RWPE1 (cell line): ENCODE results near the gene IFIT1B.
"Not testable (repeated sequence)": the region's sequence is repeated elsewhere in the genome, so short reads cannot be mapped to it uniquely, and the experiment has no call there.

Experiments used
- CTCF ChIA-PET: fragments of 350-600 bp; sonication (Branson Sonifier 250); formaldehyde crosslinking; extraction: SDS; loops from one replicate; lab custom pipeline; 2021; lab: Yijun Ruan, JAX
- POLR2A ChIA-PET: fragments of 400-600 bp; formaldehyde crosslinking; extraction: SDS; loops from one replicate; lab custom pipeline; 2020; ENCODE audit warnings: antibody characterized with exemption; ENCODE audit not compliant: low non-redundant PET; lab: Yijun Ruan, JAX
- DNase-seq: peaks from one replicate; pipeline ENCODE4 v3.0.0; 2012; ENCODE audit warnings: low spot score
- H3K27ac ChIP-seq: fragments of 450-650 bp; 2 replicates; pipeline ENCODE4 v1.5.1; 2017
- CTCF ChIP-seq: fragments of 450-650 bp; conservative IDR thresholded peaks from 2 replicates; pipeline ENCODE4 v1.5.1; 2017; ENCODE audit warnings: low read depth, mild to moderate bottlenecking

Gene IFIT1B

DNA sequence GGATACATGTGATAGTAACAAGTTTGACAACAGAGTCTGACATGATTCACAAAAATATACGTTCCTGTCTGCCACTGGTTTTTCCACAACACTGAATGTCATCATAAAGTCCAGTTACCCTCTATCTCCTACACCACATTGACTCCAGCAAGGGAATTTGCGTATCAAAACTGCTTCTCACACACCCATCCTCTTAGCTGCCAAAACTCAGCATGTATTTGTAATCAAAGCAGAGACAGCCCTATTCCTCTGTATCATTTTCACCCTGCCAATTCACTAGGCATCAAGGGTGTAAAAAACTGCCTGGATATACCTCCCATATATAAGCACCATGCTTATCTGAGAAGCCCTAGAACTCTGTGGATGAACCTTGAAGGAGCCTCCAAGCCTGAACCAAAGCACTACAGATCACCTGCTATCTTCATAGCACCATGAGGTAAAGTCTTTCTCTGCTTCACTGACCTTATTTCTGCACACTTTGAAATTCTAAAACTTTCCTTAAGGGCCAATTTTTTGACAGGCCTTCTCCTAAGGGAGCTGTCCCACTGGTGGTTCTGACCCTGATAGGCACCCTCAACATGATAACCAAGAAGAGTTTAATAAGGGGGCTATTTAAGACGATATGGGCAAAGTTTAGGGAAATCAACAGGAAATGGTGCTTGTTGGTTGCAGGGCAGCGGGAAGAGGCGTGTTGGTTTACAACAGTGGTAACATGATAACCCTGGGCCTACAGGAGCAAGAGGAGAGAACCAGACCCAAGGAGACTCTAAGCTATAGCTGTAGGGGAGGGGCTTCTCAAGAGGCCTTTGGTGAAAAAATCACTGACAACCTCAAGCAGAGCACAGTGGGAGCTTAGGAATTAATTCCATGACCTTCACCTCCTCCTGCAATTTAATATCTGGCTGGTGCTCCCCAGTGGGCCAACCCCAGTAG is at the start of gene IFIT1B:
Gene IFIT1B, plus strand, starts transcription at position 352 of the 933 bp plus-strand sequence. Its CDS starts 80 bp downstream, at position 432.
- DNase-seq: no peak
- CTCF ChIA-PET: interaction anchor here (0.6 to 0.7 kb wide), 3 partner anchors 10 to 146 kb away, joined by 3 to 4 read pairs (median 3); no protein-coding TSS in a partner anchor

GRCh38 chr10:89329151-89329550 is 48.7 kb upstream of the IFIT1B start:
- ChIA-PET CTCF (no interaction called here), POLR2A (no interaction called here)
- no peak overlapping the region for H3K27ac ChIP-seq
- no peak for DNase-seq
- no peak for TF ChIP-seq CTCF

More for the DNA sequence above, at the start of gene IFIT1B:
- POLR2A ChIA-PET: no interaction called here
- no peak within 1 kb of the TSS for H3K27ac ChIP-seq
- TF ChIP-seq CTCF: no peak

DNA sequence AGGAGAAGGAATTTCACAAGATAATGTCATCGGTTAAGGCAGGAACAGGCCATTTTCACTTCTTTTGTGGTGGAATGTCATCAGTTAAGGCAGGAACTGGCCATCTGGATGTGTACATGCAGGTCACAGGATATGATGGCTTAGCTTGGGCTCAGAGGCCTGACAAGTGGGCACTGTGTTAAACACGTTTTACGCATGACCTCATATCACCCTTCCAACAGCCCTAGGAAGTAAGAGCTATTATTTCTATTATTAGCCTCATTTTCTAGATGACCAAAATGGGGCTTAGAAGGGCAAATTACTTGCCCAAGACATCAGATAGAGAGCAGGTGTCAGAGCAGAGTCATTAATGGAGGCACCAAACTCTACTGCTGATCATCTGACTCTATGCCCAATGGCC is 47.8 kb upstream of the IFIT1B start:
- H3K27ac ChIP-seq, POLR2A ChIA-PET, DNase-seq, CTCF ChIA-PET: not testable (repeated sequence)

DNA sequence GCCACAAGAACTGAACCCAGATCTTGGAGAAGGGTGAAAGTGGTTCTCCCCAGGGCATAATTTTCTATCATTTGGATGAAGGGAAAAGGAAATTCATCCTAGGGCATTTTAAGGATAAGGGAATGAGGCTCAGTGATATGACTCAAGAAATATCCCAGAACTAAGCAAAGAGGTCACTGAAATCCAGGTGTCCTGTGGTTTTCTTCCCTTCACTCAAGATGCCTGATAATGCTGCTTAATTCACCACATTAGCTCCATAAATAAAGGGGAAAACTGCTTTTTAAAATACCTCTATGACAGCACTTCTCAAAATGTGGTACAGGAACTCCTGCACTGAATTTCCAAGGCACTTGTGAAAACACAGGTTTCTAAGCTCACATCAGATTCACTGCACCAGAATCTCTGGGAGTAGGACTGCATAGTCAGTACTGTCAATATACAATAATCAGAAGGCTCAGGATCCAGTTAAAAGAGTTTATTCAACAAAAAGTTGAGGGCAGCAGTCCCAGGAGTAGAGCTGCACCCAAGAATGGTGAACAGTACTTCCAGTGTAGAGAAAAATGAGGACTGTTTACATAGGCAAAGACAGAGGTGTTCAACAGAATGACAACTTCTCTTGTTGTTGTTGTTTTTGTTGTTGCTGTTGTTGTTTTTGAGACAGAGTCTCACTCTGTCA is 47.2 kb upstream of the IFIT1B start:
- POLR2A ChIA-PET: no interaction called here
- no peak for DNase-seq
- CTCF ChIA-PET: interaction anchor here (0.6 kb wide), 1 partner anchor 1717 kb away, joined by 3 read pairs; no protein-coding TSS in a partner anchor
- TF ChIP-seq CTCF: no peak
- peak overlapping the region; percentile 75 for H3K27ac ChIP-seq

GRCh38 chr10:89331487-89332122 is 46.3 kb upstream of the IFIT1B start:
- H3K27ac ChIP-seq: peak overlapping the region; percentile 75
- CTCF ChIA-PET: interaction anchor here (0.6 kb wide), 1 partner anchor 26 kb away, joined by 3 read pairs; no protein-coding TSS in a partner anchor
- POLR2A ChIA-PET, DNase-seq: not testable (repeated sequence)

DNA sequence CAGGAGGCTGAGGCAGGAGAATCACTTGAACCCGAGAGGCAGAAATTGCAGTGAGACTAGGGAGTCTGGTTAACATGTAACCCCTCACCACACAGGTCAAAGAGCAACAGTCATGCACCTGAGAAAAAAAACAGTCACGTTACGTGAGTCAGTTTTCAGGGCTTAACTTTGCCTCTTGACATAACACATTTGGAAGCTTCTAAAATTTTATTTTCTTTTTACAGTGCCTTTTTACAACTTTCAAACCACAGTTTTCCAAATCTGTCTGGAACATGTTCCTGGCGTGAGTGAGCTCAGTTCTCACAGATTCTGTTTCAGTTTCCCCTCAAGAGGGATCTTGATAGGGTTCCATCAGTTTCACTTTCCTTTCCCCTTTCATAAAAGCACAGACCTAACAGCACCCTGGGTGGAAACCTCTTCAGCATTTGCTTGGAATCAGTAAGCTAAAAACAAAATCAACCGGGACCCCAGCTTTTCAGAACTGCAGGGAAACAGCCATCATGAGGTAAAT is 45.7 kb upstream of the IFIT1B start:
- DNase-seq: peak; percentile 66

More for the DNA sequence above, 45.7 kb upstream of the IFIT1B start:
- TF ChIP-seq CTCF: no peak
- CTCF ChIA-PET: interaction anchor here (0.6 to 1.1 kb wide), 3 partner anchors 25 to 400 kb away, joined by 3 to 4 read pairs (median 3); no protein-coding TSS in a partner anchor
- POLR2A ChIA-PET: no interaction called here
- peak overlapping the region; percentile 75 for H3K27ac ChIP-seq
